GM19324 (cell line): ENCODE results near the gene UBE2L5.

Experiments
- ATAC-seq: cut with Tn5 transposase; IDR thresholded peaks from one replicate; pipeline ENCODE4 v1.9.1; 2021; ENCODE audit warnings: mild to moderate bottlenecking, moderate library complexity; ENCODE audit not compliant: unreplicated experiment, low FRiP score

UBE2L5 gene

GRCh38 chr13:30403456-30403855 is 18.8 kb upstream of the UBE2L5 start:
- no peak for ATAC-seq

DNA sequence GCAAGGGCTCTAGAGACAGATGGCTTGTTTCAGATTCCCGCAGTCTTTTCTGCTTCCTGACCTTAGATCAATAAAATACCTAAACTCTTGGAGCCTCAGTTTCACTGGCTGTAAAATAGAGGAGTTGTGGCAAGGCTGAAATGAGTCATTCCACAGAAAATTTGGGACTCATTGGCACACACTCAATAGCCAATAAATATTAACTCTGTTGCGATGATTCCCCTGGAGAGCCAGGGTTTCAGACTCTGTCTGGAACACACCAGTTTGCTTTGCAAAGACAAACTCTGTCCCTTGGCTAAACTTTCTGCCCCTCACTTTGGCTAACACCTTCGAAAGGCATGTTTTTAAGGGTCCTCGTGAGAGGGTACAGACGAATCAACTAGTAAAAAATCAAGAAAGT is 18.1 kb upstream of the UBE2L5 start:
- no peak for ATAC-seq

- ATAC-seq: no peak
Measured at GRCh38 chr13:30406779-30407416, 15.4 kb upstream of the UBE2L5 start.

DNA sequence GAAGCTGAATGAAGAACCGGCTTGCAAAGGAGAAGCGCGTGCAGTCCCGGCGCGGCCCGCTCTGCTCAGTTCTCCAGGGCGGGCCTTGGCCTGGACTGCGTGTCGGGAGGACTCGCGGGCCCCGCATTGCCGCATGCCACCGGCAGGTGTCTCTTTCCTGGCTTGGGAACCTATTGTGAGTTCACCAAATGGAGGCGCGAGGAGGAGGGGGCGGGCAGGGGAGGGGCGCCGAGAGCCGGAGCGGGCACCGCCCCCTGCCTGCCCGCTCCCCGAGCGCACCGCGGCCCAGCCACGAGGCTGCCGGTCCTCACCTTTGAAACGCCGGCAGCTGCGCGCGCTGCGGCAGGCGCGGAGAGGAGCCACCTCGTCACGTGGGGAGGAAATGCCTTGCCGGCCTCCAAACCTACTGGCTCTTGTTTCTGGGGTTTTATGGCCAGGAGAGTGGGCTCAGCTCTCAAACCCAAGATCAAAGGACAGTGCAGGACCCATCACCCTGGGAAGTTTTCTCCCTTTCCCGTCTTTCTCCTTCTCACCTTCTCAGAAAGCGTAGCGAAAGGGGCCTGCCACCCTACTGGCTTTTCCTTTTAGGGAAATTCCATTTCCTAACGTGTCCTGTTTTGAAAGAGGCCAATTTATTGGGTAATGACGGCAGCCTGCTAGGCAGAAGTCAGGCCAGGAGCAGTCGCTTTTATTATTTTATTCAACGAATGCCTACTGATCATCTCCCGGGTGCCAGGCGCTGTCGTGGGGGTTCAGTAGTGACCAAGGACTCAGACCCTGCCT is 13.8 kb upstream of the UBE2L5 start:
- ATAC-seq: peak; percentile 87

GRCh38 chr13:30409886-30410704 is 12.2 kb upstream of the UBE2L5 start:
- ATAC-seq: no peak

GRCh38 chr13:30410705-30411125 is 11.6 kb upstream of the UBE2L5 start:
- ATAC-seq: no peak

DNA sequence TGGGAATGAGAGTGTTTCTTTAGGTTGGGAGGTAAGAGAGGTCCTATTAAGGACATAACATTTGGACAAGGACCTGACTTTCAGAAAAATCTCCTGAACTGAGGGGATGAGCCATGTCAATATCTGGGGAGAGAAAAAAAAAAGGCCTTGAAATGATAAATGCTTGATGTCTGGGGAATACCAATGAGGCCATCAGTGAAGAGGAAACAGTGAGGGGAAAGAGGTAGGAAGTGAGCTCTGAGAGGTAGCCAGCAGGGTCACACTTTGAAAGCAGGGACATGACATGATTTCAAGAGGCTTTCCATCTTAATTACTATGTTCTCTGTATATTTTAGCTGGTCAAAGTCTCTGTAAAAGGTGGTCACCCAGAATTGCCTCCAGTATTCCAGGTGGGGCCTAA is 9.9 kb upstream of the UBE2L5 start:
- ATAC-seq: no peak

DNA sequence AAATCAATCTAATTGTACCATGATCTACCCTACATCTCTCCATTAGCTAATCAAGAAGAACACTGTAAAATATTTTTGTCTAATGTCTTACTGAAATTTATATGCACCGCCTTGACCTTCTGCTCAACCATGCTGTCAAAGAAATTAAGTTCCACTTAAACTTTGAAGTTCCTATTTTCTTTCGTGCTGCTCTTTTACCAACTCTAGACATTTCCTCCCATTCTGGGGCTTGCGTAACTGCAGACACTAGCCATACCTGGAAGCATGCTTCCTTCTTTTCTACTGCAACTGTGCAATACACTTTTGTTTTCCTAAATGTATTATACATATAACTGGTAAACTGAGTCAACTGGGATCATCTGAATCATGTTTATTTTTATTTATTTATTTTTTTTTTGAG is 8.5 kb upstream of the UBE2L5 start:
- ATAC-seq: no peak

DNA sequence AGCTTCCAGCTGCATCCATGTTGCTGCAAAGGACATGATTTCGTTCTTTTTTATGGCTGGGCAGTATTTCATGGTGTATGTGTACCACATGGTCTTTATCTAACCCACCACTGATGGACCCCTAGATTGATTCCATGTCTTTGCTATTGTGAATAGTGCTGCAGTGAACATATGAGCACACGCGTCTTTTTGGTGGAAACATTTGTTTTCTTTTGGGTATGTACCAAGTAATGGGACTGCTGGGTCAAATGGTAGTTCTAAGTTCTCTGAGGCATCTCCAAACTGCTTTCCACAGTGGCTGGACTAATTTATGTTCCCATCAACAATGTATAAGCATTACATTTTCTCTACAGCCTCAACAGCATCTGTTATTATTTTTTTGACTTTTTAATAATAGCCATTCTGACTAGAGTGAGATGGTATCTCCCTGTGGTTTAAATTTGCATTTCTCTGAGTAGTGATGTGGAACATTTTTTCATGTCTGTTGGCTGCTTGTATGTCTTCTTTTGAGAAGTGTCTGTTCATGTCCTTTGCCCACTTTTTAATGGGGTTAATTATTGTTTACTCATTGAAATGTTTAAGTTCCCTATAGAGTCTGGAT is 6.8 kb upstream of the UBE2L5 start:
- peak; percentile 79 for ATAC-seq

GRCh38 chr13:30416471-30416870 is 5.8 kb upstream of the UBE2L5 start:
- no peak for ATAC-seq

GRCh38 chr13:30418075-30418716 is 4.1 kb upstream of the UBE2L5 start:
- no peak for ATAC-seq

DNA sequence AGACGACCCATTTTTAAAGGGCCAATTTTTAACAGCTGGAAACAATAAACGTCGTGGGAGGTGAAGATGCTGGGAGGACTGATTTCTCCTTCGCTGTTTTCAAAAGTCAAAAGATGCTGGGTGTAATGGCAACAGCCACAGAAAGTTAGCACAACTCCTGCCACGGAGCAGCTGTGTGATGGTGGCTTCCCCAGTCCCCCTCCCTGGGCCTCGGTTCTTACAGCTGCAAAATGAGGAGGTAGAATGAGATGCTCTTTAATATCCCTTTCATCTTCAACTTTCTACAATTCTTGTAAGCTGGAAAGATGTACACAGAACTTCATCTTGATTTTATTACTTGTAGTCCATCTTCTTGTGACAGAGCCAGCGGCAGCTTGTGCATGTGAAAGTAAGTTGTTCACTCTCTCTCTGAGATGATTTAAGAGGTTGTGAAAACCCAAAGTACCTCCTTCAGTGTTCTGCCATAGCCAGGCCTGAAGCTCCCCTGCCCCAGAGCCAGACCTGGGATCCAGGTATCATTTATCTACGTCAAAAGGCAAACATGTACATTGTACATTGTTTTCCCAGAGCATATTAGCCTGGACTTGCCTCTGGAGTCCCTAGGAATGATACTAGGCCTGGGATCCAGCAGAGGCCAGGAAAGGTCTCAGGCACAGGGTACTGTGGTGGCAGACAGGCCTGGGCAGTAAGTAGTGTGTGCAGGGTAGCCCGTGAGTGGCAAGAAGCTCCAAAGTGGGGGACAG is 3.4 kb upstream of the UBE2L5 start:
- ATAC-seq: no peak

- ATAC-seq: peak; percentile 48
Measured at GRCh38 chr13:30421093-30422053, 920 bp upstream of the UBE2L5 start.

DNA sequence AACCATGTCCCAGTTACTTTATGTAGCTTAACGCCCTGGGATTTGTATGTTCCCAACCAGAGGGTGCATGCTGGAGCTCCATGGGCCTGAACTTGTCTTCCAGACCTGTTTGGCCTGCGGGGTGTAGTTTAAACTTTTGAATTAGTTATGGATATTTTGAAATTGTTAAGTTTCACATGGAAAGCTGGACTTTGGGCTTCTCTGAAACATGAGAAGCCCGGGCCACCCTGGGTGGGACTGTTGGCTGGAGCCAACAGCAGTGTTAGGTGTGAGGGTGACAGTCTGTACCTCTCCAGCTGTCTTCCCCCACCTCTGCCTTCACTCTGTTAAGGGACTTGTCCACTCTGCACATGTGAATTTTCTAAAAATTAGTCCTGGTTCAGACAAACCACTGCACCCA is 1.6 kb downstream of the UBE2L5 start:
- no peak for ATAC-seq

DNA sequence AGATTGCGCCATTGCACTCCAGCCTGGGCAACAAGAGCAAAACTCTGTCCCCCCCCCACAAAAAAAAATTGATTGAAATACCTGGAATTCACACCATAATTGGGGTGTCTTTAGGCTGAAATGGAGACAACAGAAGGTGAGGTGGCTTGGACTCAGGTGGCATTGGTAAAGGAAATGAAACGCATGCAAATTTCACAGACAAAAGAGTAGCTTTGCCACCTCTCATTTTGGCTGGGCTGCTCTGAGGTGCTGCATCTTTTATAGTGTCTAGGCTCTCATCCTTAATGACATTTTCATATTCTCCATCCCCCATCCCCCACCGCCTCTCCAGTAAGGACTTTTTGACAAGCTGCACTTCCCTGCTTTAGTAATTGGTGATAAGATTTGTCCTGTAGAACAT is 6.9 kb downstream of the UBE2L5 start:
- peak; percentile 61 for ATAC-seq

DNA sequence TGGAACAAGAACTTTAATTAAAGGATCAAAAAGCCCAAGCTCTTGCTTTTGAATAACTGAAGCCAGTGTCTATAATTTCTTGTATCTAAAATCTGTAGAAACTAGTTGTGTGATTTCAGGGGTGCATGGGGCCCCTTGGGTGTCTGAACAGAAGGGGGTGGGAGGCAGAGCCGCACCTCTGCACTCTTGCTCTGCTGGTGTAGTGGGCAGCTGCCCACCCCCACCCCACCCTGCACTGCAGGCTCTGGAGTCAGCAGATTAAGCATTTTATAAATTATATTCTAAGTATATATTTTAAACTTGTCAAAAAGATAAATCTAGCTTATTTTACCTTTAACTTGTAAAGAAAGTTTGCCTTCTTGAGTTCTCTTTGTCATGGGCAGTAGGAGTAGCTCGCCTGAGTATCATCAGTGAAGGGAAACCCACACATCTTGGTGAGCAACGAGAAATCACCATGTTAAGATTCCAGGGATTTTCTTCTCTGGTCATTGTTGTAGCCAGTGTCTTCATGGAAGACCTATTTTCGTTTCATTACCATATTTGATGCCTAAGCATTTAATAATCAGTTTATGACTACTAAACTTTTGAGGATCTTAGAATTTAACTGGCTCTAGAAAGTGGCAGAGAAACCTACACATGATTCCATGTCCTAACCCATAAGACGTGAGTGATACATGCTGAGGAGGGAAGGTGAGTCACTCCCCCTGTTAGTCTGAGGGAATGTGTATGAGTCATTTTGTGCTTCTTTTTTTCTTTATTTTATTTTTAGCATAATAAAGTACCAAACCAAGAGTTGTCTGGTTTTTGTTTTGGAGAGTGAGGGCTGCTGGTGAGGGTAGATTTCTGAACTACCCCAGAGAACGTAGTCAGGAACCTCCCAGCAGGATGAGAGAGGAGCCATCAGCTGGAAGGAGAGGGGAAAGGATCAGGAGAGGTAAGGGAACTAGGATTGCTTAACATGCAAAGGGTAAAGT is 7.7 kb downstream of the UBE2L5 start:
- ATAC-seq: no peak

- no peak for ATAC-seq
Measured at GRCh38 chr13:30431269-30431940, 9.1 kb downstream of the UBE2L5 start.
